NOMO-1 treated with dmso at 0.1 percent for 144 hours (cell line): ENCODE data around the gene FLYWCH2.

Experiments
- DNase-seq: peaks from one replicate; lab custom pipeline; 2025; ENCODE audit not compliant: unreplicated experiment; lab: John Stamatoyannopoulos, UW

Gene FLYWCH2

GRCh38 chr16:2853531-2854073 lies 29.4 kb upstream of the FLYWCH2 start:
- no peak for DNase-seq

- no peak for DNase-seq
Measured at GRCh38 chr16:2854700-2855309, 28.2 kb upstream of the FLYWCH2 start.

- no peak for DNase-seq
Measured at GRCh38 chr16:2855536-2855935, 27.5 kb upstream of the FLYWCH2 start.

GRCh38 chr16:2856061-2856670 lies 26.8 kb upstream of the FLYWCH2 start:
- DNase-seq: no peak

- no peak for DNase-seq
Measured at GRCh38 chr16:2856686-2857450, 26.1 kb upstream of the FLYWCH2 start.

GRCh38 chr16:2857451-2858244 lies 25.4 kb upstream of the FLYWCH2 start, which contains the start of gene PRSS22:
Gene PRSS22 (minus strand): TSS chr16:2858170. CDS start chr16:2858104, 66 bp downstream.
- no peak for DNase-seq

GRCh38 chr16:2858245-2859025 lies 24.6 kb upstream of the FLYWCH2 start:
- no peak for DNase-seq

GRCh38 chr16:2859686-2860265 lies 23.2 kb upstream of the FLYWCH2 start:
- DNase-seq: no peak

- no peak for DNase-seq
Measured at GRCh38 chr16:2860826-2861567, 22.0 kb upstream of the FLYWCH2 start.

- no peak for DNase-seq
Measured at GRCh38 chr16:2865651-2866050, 17.4 kb upstream of the FLYWCH2 start.

GRCh38 chr16:2866431-2866830 lies 16.6 kb upstream of the FLYWCH2 start:
- no peak for DNase-seq

- no peak for DNase-seq
Measured at GRCh38 chr16:2867661-2867986, 15.4 kb upstream of the FLYWCH2 start.

- peak; percentile 95 for DNase-seq
Measured at GRCh38 chr16:2867987-2868789, 14.8 kb upstream of the FLYWCH2 start.

GRCh38 chr16:2871926-2872325 lies 11.1 kb upstream of the FLYWCH2 start:
- DNase-seq: no peak

GRCh38 chr16:2874032-2874911 lies 8.7 kb upstream of the FLYWCH2 start:
- DNase-seq: no peak

- peak; percentile 87 for DNase-seq
Measured at GRCh38 chr16:2874912-2875362, 8.1 kb upstream of the FLYWCH2 start.

- no peak for DNase-seq
Measured at GRCh38 chr16:2879854-2880508, 3.0 kb upstream of the FLYWCH2 start.
